Measurements from ENCODE around the gene ITGAE.

The ITGAE gene

GRCh38 chr17:3693829-3694231 is 107.2 kb downstream of the ITGAE start:
- peak; percentile 34 for DNase-seq (ENCODE audit: low read depth)

- no peak for DNase-seq (ENCODE audit: low read depth)
Observed at GRCh38 chr17:3693141-3693540, 107.8 kb downstream of the ITGAE start.

- no peak for DNase-seq (ENCODE audit: low read depth)
Observed at GRCh38 chr17:3692346-3692745, 108.6 kb downstream of the ITGAE start.

- no peak for DNase-seq (ENCODE audit: low read depth)
Observed at GRCh38 chr17:3691617-3692067, 109.3 kb downstream of the ITGAE start.

- no peak for DNase-seq (ENCODE audit: low read depth)
Observed at GRCh38 chr17:3690094-3690715, 110.8 kb downstream of the ITGAE start.

GRCh38 chr17:3689262-3690093 is 111.5 kb downstream of the ITGAE start:
- no peak for DNase-seq (ENCODE audit: low read depth)

- DNase-seq (ENCODE audit: low read depth): no peak
Observed at GRCh38 chr17:3688852-3689261, 112.1 kb downstream of the ITGAE start.

GRCh38 chr17:3688027-3688553 is 112.9 kb downstream of the ITGAE start:
- DNase-seq (ENCODE audit: low read depth): no peak

GRCh38 chr17:3685174-3685573 is 115.8 kb downstream of the ITGAE start:
- no peak for DNase-seq (ENCODE audit: low read depth)

- DNase-seq (ENCODE audit: low read depth): no peak
Observed at GRCh38 chr17:3683054-3683511, 117.9 kb downstream of the ITGAE start.

GRCh38 chr17:3682033-3682432 is 119.0 kb downstream of the ITGAE start:
- DNase-seq (ENCODE audit: low read depth): no peak

GRCh38 chr17:3681565-3681964 is 119.4 kb downstream of the ITGAE start:
- DNase-seq (ENCODE audit: low read depth): no peak

- DNase-seq (ENCODE audit: low read depth): no peak
Observed at GRCh38 chr17:3681057-3681456, 119.9 kb downstream of the ITGAE start.

- no peak for DNase-seq (ENCODE audit: low read depth)
Observed at GRCh38 chr17:3679531-3680126, 121.4 kb downstream of the ITGAE start.

- no peak for DNase-seq (ENCODE audit: low read depth)
Observed at GRCh38 chr17:3678821-3679530, 122.0 kb downstream of the ITGAE start.

- no peak for DNase-seq (ENCODE audit: low read depth)
Observed at GRCh38 chr17:3678095-3678820, 122.7 kb downstream of the ITGAE start.

GRCh38 chr17:3675886-3676285 is 125.1 kb downstream of the ITGAE start:
- no peak for DNase-seq (ENCODE audit: low read depth)

- DNase-seq (ENCODE audit: low read depth): no peak
Observed at GRCh38 chr17:3672571-3672970, 128.4 kb downstream of the ITGAE start.

- no peak for DNase-seq (ENCODE audit: low read depth)
Observed at GRCh38 chr17:3669548-3669947, 131.4 kb downstream of the ITGAE start.

- DNase-seq (ENCODE audit: low read depth): no peak
Observed at GRCh38 chr17:3669085-3669347, 132.0 kb downstream of the ITGAE start.

GRCh38 chr17:3668279-3669084 is 132.5 kb downstream of the ITGAE start, which contains the start of the genes EMC6 and TAX1BP3:
Gene EMC6 (plus strand): TSS chr17:3668812. CDS start chr17:3669147, 335 bp downstream.
Gene TAX1BP3 (minus strand): TSS chr17:3668578. CDS start chr17:3668526, 52 bp downstream.
- peak; percentile 79 for DNase-seq (ENCODE audit: low read depth)

Measured in CMK (cell line).